ENCODE measurements around the gene TBC1D22A. TPM values are rescaled to one million over a fixed set of nuclear protein-coding genes. Genes with fewer than 3 reads are reported as not detected.

Gene TBC1D22A
- total RNA-seq, 1 donor from 2014 or later = 12.5 TPM

GRCh38 chr22:47187176-47187957, 424.9 kb downstream of the TBC1D22A start:
- DNase-seq (ENCODE audit: low read depth in 2 of 2) = no peak

- DNase-seq (ENCODE audit: low read depth in 2 of 2) = no peak
Observed at GRCh38 chr22:47188261-47189055, 426.0 kb downstream of the TBC1D22A start.

- DNase-seq (ENCODE audit: low read depth in 2 of 2) = no peak
Observed at GRCh38 chr22:47189056-47189916, 426.8 kb downstream of the TBC1D22A start.

GRCh38 chr22:47190276-47190956, 428.0 kb downstream of the TBC1D22A start:
- no peak for DNase-seq (ENCODE audit: low read depth in 2 of 2)

- no peak for DNase-seq (ENCODE audit: low read depth in 2 of 2)
Observed at GRCh38 chr22:47190957-47191670, 428.7 kb downstream of the TBC1D22A start.

- no peak for DNase-seq (ENCODE audit: low read depth in 2 of 2)
Observed at GRCh38 chr22:47191671-47192650, 429.5 kb downstream of the TBC1D22A start.

GRCh38 chr22:47192651-47193437, 430.4 kb downstream of the TBC1D22A start:
- no peak for DNase-seq (ENCODE audit: low read depth in 2 of 2)

GRCh38 chr22:47193606-47194329, 431.3 kb downstream of the TBC1D22A start:
- DNase-seq (ENCODE audit: low read depth in 2 of 2) = no peak

- no peak for DNase-seq (ENCODE audit: low read depth in 2 of 2)
Observed at GRCh38 chr22:47194476-47195155, 432.2 kb downstream of the TBC1D22A start.

GRCh38 chr22:47195156-47195483, 432.7 kb downstream of the TBC1D22A start:
- DNase-seq (ENCODE audit: low read depth in 2 of 2) = no peak

- DNase-seq (ENCODE audit: low read depth in 2 of 2) = no peak
Observed at GRCh38 chr22:47195484-47196165, 433.2 kb downstream of the TBC1D22A start.

GRCh38 chr22:47196166-47196849, 433.9 kb downstream of the TBC1D22A start:
- DNase-seq (ENCODE audit: low read depth in 2 of 2) = no peak

- DNase-seq (ENCODE audit: low read depth in 2 of 2) = no peak
Observed at GRCh38 chr22:47196881-47197772, 434.7 kb downstream of the TBC1D22A start.

- DNase-seq (ENCODE audit: low read depth in 2 of 2) = no peak
Observed at GRCh38 chr22:47197773-47198500, 435.5 kb downstream of the TBC1D22A start.

All from dermis microvascular lymphatic vessel endothelial cell (primary cell).